Activated naive CD4-positive, alpha-beta T cell treated with anti-CD3 and anti-CD28 coated beads, Interleukin-2, amount 50 U/mL, for 24 hours (primary cell): ENCODE results near the gene CHN1.

Experiments used
- H3K27ac Mint-ChIP-seq: one replicate; pipeline ENCODE4 v1.8.0; 2021; ENCODE audit warnings: mild to moderate bottlenecking, mixed read lengths
- H3K27me3 Mint-ChIP-seq: one replicate; pipeline ENCODE4 v1.8.0; 2021; ENCODE audit warnings: mixed read lengths
- H3K36me3 Mint-ChIP-seq: one replicate; pipeline ENCODE4 v1.8.0; 2021; ENCODE audit warnings: mixed read lengths
- H3K4me1 Mint-ChIP-seq: one replicate; pipeline ENCODE4 v1.8.0; 2021; ENCODE audit warnings: mixed read lengths
- H3K4me3 Mint-ChIP-seq: one replicate; pipeline ENCODE4 v1.8.0; 2021; ENCODE audit warnings: mild to moderate bottlenecking, mixed read lengths
- H3K9me3 Mint-ChIP-seq: one replicate; pipeline ENCODE4 v1.8.0; 2021; ENCODE audit warnings: mixed read lengths

Gene CHN1

GRCh38 chr2:174892546-174892945, 112.6 kb downstream of the CHN1 start:
- H3K4me1 Mint-ChIP-seq = no peaks in the 10 kb centered on the region
- peaks cover 1% of the 10 kb centered on the region for H3K36me3 Mint-ChIP-seq
- H3K27me3 Mint-ChIP-seq = no peaks in the 10 kb centered on the region
- no peaks in the 10 kb centered on the region for H3K9me3 Mint-ChIP-seq
- H3K4me3 Mint-ChIP-seq = no peak overlapping the region
- H3K27ac Mint-ChIP-seq = no peak overlapping the region

DNA sequence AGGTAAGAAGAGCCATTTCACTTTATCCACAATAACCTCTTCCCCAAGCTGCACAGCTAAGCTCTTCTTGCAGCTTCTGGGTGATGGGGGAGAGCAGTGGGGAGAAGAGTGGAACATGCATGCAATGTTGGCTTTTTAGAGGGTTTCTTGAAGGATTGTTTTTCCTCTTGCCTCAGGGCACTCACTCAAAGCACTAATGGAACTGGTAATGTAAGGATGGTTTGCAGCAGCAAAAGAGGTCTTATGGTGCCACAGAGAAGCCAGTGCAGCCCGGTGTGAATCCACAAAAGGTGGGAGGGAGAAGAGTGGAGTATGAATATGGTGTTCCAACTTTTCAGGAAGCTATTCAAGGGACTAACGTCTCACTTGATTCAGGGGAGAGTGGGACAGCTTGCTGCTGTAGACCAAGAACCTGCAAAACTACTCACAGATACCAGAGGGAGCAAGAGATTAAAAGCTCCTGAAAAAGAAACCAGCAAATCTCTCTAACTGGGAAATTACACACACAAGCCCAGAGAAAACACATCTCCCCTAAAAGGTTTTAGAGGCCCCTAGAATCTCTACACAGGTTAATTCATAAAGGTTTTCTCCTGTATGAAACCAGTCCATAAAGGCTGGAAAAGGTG, 116.4 kb downstream of the CHN1 start:
- H3K4me1 Mint-ChIP-seq = no peaks in the 10 kb centered on the region

GRCh38 chr2:174888146-174888545, 117.0 kb downstream of the CHN1 start:
- Mint-ChIP-seq H3K36me3 (peaks cover 1% of the 10 kb centered on the region), H3K27ac (no peak overlapping the region), H3K27me3 (no peaks in the 10 kb centered on the region), H3K4me1 (no peaks in the 10 kb centered on the region), H3K4me3 (no peak overlapping the region), H3K9me3 (no peaks in the 10 kb centered on the region)

More for the DNA sequence above, 116.4 kb downstream of the CHN1 start:
- Mint-ChIP-seq H3K4me3 (no peak overlapping the region), H3K36me3 (peaks cover 1% of the 10 kb centered on the region), H3K9me3 (no peaks in the 10 kb centered on the region), H3K27ac (no peak overlapping the region), H3K27me3 (no peaks in the 10 kb centered on the region)

DNA sequence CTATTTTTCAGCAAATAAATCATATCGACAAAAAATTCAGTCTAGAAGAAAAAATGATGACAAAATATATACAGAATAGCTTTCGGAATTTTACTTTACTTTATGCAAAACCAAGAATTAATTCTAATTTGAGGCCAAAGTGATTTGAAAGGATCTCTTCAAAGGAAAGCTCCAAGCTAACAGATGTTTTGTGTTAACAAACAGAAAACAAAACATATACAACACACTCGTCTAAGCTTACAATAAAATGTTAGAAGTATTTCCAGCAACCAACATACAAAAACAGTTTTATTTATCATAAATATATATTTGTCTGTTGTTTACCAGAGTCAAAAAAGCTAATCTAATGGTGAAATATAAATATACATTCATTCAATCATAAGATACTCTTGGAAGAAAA, 122.8 kb downstream of the CHN1 start:
- Mint-ChIP-seq H3K4me1 (no peaks in the 10 kb centered on the region), H3K4me3 (no peak overlapping the region), H3K27ac (no peak overlapping the region), H3K9me3 (no peaks in the 10 kb centered on the region), H3K36me3 (no peaks in the 10 kb centered on the region), H3K27me3 (no peaks in the 10 kb centered on the region)

DNA sequence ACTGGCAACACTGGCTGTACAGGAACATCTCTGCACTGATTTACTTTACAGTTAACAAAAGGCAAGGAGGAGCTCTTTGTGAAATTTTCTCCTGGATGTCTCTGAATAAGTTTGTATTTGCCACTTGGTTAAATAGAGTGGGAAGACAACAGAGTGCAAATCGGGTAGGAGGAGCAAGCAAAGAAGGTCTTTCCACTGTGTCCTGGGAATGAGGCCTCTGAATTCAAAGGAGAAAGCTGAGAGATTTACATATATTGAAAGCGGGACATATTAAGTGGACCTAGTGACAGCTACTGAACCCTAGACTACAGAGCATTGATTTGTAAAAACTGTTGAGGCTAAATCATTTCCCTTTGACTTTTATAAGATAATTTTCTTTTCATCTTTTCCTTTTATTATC, 123.5 kb downstream of the CHN1 start:
- H3K9me3 Mint-ChIP-seq = no peaks in the 10 kb centered on the region
- no peaks in the 10 kb centered on the region for H3K27me3 Mint-ChIP-seq
- H3K27ac Mint-ChIP-seq = no peak overlapping the region
- H3K4me3 Mint-ChIP-seq = no peak overlapping the region
- no peaks in the 10 kb centered on the region for H3K4me1 Mint-ChIP-seq
- no peaks in the 10 kb centered on the region for H3K36me3 Mint-ChIP-seq

DNA sequence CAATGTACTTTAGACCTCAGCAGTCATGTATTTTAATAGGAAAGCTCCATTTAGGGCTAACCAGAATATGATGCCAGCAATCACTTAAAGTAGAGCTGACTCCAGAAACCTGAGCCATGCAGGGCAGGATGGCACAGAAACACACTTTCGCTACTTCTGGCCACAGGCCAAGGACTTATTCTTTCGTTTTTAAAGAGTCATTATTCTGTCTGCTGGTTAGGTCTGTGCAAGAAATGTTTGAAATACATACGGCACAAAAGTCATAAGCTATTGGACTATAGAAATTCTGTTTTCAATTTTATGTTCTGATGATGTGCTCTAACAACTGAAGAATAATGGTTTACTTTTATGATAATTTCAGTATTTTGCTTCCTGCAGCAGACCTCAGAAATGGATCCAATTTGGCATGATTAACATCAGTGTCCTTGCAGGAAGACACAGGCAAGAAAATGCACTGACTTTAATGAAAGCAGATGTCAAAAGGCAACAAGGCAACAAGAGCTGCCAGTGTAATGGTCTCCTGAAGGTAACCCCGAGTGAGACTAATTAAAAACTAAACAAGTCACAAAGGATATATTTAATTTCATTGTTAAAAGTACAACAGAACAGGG, 126.5 kb downstream of the CHN1 start:
- H3K4me1 Mint-ChIP-seq = no peaks in the 10 kb centered on the region
- H3K27ac Mint-ChIP-seq = no peak overlapping the region
- no peaks in the 10 kb centered on the region for H3K27me3 Mint-ChIP-seq
- H3K9me3 Mint-ChIP-seq = no peaks in the 10 kb centered on the region
- no peak overlapping the region for H3K4me3 Mint-ChIP-seq
- no peaks in the 10 kb centered on the region for H3K36me3 Mint-ChIP-seq

- H3K27me3 Mint-ChIP-seq = no peaks in the 10 kb centered on the region
- no peak overlapping the region for H3K27ac Mint-ChIP-seq
- no peaks in the 10 kb centered on the region for H3K9me3 Mint-ChIP-seq
- no peaks in the 10 kb centered on the region for H3K4me1 Mint-ChIP-seq
- no peak overlapping the region for H3K4me3 Mint-ChIP-seq
- no peaks in the 10 kb centered on the region for H3K36me3 Mint-ChIP-seq
Observed at GRCh38 chr2:174877751-174878150, 127.4 kb downstream of the CHN1 start.

DNA sequence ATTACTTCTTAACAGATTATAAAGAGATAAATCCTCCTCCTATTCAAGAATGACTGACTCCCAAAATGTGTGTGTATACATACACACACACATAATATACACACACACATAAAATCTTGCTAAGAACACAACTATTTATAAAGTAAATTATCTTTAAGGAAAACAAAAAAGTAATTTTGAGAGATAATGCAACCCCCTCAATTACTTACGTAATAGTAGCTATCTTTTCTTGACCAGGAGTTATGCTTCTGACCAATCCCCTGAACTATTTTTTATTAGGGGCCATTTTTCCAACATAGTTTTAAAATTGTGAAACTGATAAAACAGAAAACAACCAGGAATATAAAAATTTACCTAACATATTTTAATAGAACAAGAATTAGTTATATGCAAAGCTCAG, 127.9 kb downstream of the CHN1 start:
- H3K4me1 Mint-ChIP-seq = no peaks in the 10 kb centered on the region
- no peak overlapping the region for H3K4me3 Mint-ChIP-seq
- no peaks in the 10 kb centered on the region for H3K27me3 Mint-ChIP-seq

GRCh38 chr2:174874085-174874484, 131.1 kb downstream of the CHN1 start:
- Mint-ChIP-seq H3K27ac (no peak overlapping the region), H3K4me3 (no peak overlapping the region), H3K4me1 (no peaks in the 10 kb centered on the region), H3K27me3 (no peaks in the 10 kb centered on the region), H3K9me3 (no peaks in the 10 kb centered on the region), H3K36me3 (no peaks in the 10 kb centered on the region)

More for the DNA sequence above, 127.9 kb downstream of the CHN1 start:
- H3K27ac Mint-ChIP-seq = no peak overlapping the region
- H3K36me3 Mint-ChIP-seq = no peaks in the 10 kb centered on the region
- no peaks in the 10 kb centered on the region for H3K9me3 Mint-ChIP-seq

GRCh38 chr2:174873471-174873870, 131.7 kb downstream of the CHN1 start:
- H3K4me3 Mint-ChIP-seq = no peak overlapping the region
- no peaks in the 10 kb centered on the region for H3K27me3 Mint-ChIP-seq
- no peaks in the 10 kb centered on the region for H3K36me3 Mint-ChIP-seq
- no peaks in the 10 kb centered on the region for H3K9me3 Mint-ChIP-seq
- H3K27ac Mint-ChIP-seq = no peak overlapping the region
- H3K4me1 Mint-ChIP-seq = no peaks in the 10 kb centered on the region

DNA sequence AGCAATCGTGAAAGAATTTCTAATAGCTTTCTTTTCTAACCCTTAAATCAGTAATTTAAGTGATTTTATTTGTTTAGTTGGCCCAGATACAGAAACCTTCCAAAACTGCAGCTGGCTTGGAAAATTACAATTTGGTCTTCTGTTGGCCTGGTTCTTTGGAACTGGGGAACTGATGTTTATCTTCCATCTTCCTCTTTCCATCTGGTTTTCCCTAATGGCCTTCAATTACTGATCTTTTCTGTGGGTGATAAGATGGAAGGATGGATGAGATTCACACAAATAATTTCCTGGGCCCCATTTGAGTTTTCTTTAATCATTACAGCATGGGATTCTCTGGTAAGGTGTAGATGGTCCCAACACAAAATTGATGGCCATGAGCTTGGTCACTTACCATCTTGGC, 134.4 kb downstream of the CHN1 start:
- H3K27ac Mint-ChIP-seq = no peak overlapping the region
- no peaks in the 10 kb centered on the region for H3K9me3 Mint-ChIP-seq
- H3K27me3 Mint-ChIP-seq = no peaks in the 10 kb centered on the region
- no peaks in the 10 kb centered on the region for H3K4me1 Mint-ChIP-seq
- H3K4me3 Mint-ChIP-seq = no peak overlapping the region
- no peaks in the 10 kb centered on the region for H3K36me3 Mint-ChIP-seq

DNA sequence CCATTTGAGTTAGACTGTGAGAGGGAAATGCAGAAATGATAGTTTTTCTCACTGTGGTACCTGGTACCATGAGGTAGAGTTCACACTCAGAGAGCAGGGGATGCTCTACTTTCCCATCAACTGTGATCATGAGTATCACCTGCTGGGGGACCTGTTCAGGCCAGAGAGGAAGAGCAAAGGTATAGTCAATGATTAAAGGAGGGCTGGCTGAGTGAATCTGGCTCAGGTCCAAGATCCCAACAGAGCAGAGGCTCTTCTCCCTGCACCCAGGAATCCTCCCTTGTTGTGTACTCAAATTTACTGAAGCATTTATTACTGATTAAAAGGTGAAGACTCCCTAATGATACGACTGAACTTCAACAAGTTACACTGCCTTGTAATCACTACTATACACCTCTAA, 136.3 kb downstream of the CHN1 start:
- Mint-ChIP-seq H3K36me3 (no peaks in the 10 kb centered on the region), H3K9me3 (no peaks in the 10 kb centered on the region), H3K27me3 (no peaks in the 10 kb centered on the region), H3K4me3 (no peak overlapping the region), H3K4me1 (no peaks in the 10 kb centered on the region), H3K27ac (no peak overlapping the region)

DNA sequence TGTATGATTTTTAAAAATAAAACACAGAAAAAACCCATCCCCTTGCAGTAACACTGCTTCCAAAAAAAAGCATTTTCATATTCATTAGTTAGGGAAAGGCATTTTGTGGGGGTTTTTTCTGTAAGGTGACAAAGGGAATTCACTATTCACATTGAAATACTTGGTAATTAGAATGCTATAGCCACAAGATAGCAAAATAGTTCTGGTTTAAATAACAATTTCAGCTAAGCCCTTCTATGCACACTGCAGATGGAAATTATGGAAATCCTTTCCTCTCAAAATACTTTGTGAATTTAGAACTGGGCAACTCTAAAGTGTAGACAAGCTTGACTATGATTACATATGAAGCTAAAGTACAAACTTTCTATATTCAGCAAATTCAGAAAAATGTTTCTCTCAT, 138.8 kb downstream of the CHN1 start:
- Mint-ChIP-seq H3K9me3 (no peaks in the 10 kb centered on the region), H3K4me3 (no peak overlapping the region), H3K27ac (no peak overlapping the region), H3K4me1 (no peaks in the 10 kb centered on the region), H3K36me3 (no peaks in the 10 kb centered on the region), H3K27me3 (no peaks in the 10 kb centered on the region)

DNA sequence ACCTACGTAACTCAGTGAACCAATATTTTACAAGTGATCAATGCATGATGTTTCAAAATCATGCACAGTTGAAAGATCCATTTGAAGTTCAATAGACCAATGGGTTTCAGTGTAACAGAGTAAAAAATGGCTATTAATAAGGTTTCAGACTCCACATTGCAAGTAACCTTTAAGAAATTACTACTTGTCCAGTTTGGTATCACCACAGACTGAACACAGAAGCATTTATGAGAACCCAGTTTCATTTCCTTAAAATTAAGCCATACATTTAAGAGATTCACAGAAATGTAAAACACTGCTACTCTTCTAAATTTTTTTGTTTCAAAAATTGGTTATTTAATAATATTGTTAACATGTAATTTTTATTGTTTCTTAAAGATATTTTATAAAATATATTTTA, 142.0 kb downstream of the CHN1 start:
- H3K4me1 Mint-ChIP-seq = no peaks in the 10 kb centered on the region
- no peaks in the 10 kb centered on the region for H3K27me3 Mint-ChIP-seq
- no peaks in the 10 kb centered on the region for H3K9me3 Mint-ChIP-seq
- no peak overlapping the region for H3K4me3 Mint-ChIP-seq
- H3K36me3 Mint-ChIP-seq = no peaks in the 10 kb centered on the region
- no peak overlapping the region for H3K27ac Mint-ChIP-seq

DNA sequence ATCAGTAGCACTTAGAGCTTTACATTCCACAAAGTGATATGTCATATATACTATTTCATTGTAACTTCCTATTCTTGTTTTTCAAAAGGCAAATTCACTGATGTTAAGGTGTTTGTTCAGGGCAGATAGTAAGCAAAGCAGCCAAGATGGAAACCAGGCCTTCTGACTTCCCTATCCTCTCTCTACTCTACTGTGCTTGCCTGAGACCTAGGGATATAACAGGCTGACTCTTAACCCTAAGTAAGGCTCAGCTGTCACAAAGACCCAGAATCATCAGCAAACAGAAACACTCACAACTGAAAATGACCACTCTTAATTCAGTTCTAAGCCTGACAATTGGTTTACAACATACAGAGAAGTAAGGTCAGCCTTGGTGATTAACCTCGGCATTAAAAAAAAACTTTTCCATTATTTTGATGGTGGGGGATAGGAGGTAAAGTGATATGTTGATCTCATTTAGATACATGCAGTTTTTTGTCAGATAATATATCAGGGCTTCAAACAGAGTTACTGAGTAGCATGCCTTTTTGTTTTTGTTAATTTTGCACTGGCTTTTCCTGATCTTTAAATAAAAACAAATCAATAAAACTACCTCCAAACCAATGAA, 145.5 kb downstream of the CHN1 start:
- no peaks in the 10 kb centered on the region for H3K9me3 Mint-ChIP-seq
- H3K36me3 Mint-ChIP-seq = no peaks in the 10 kb centered on the region
- H3K27ac Mint-ChIP-seq = no peak overlapping the region
- H3K4me3 Mint-ChIP-seq = no peak overlapping the region
- H3K4me1 Mint-ChIP-seq = no peaks in the 10 kb centered on the region
- H3K27me3 Mint-ChIP-seq = no peaks in the 10 kb centered on the region

DNA sequence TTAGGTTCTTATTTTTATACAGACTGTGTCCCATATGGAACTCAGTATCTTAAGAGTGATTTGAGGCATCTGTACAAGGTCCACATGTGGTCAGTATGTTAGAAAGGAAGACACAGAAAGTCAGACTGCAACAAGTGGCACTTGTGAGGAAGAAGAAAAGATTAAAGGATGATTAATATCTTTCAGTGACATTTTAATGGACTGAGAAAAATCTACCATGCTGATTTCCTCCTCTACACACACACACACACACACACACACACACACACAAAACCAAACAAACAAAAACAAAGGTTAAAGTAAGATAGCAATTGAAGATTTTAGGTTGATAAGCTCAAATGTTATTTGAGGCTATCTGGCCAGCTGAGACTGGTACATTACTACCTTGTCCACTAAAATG, 146.4 kb downstream of the CHN1 start:
- Mint-ChIP-seq H3K4me3 (no peak overlapping the region), H3K9me3 (no peaks in the 10 kb centered on the region), H3K4me1 (no peaks in the 10 kb centered on the region), H3K36me3 (no peaks in the 10 kb centered on the region), H3K27ac (no peak overlapping the region), H3K27me3 (no peaks in the 10 kb centered on the region)

- Mint-ChIP-seq H3K4me1 (no peaks in the 10 kb centered on the region), H3K27ac (no peak overlapping the region), H3K4me3 (no peak overlapping the region), H3K9me3 (no peaks in the 10 kb centered on the region), H3K36me3 (no peaks in the 10 kb centered on the region), H3K27me3 (no peaks in the 10 kb centered on the region)
Observed at GRCh38 chr2:174856447-174856846, 148.7 kb downstream of the CHN1 start.
